Measurements from ENCODE around the gene CEMIP.
"Not testable (repeated sequence)": the region's sequence is repeated elsewhere in the genome, so short reads cannot be mapped to it uniquely, and the experiment has no call there.

Gene CEMIP

DNA sequence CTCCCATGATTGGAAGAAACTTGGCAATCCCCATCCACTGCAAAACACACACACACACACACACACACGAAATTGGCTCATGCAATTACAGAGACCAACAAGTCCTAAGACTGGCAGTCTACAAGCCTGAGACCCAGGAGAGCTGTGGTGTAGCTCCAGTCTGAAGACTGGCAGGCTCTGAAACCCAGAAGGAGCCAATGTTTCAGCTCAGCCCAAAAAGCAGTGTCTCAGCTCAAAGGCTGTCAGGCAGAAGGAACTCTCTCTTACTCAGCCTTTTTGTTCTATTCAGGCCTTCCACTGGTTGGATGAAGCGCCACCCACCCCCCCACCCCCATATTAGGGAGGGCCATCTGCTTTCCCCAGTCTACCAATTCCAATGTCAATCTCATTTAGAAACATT is 178.4 kb downstream of the CEMIP start:
- Histone ChIP-seq H3K4me1 (no peaks in the 10 kb centered on the region), H3K36me3 (peaks cover 2% of the 10 kb centered on the region; the same call in 1 of the 2 replicates), H3K27me3 (no peaks in the 10 kb centered on the region), H3K4me3 (ENCODE audit: low read depth, low read length) (no peak overlapping the region), H3K9me3 (no peaks in the 10 kb centered on the region)
- DNase-seq: no peak
- TF ChIP-seq, protein P1, sequence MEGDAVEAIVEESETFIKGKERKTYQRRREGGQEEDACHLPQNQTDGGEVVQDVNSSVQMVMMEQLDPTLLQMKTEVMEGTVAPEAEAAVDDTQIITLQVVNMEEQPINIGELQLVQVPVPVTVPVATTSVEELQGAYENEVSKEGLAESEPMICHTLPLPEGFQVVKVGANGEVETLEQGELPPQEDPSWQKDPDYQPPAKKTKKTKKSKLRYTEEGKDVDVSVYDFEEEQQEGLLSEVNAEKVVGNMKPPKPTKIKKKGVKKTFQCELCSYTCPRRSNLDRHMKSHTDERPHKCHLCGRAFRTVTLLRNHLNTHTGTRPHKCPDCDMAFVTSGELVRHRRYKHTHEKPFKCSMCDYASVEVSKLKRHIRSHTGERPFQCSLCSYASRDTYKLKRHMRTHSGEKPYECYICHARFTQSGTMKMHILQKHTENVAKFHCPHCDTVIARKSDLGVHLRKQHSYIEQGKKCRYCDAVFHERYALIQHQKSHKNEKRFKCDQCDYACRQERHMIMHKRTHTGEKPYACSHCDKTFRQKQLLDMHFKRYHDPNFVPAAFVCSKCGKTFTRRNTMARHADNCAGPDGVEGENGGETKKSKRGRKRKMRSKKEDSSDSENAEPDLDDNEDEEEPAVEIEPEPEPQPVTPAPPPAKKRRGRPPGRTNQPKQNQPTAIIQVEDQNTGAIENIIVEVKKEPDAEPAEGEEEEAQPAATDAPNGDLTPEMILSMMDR (IDR thresholded peaks at IDR 0.05; ENCODE audit: low read depth, low read length): no peak

DNA sequence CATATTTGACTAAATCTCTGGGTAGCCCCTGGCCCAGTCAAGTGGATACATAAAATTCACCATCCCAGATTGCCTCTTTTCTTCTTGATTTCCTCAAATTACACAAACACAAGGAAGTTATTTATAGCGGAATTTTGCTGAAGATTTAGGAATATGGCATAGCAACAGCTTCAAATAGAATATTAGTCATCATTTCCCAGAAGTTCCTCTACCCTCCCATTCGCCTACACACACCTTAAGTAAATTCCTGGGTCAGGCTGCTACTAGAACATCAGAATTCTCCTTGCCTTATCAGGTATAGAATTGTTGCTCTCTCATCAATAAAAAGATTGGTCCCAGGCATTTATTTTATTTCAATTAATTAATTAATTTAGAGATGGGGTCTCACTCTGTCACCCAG is 178.8 kb downstream of the CEMIP start:
- TF ChIP-seq, protein P1 (IDR thresholded peaks at IDR 0.05; ENCODE audit: low read depth, low read length): no peak
- Histone ChIP-seq H3K9me3 (no peaks in the 10 kb centered on the region), H3K4me1 (no peaks in the 10 kb centered on the region), H3K27me3 (no peaks in the 10 kb centered on the region), H3K36me3 (peaks cover 2% of the 10 kb centered on the region; the same call in 1 of the 2 replicates), H3K4me3 (ENCODE audit: low read depth, low read length) (no peak overlapping the region)
- no peak for DNase-seq

DNA sequence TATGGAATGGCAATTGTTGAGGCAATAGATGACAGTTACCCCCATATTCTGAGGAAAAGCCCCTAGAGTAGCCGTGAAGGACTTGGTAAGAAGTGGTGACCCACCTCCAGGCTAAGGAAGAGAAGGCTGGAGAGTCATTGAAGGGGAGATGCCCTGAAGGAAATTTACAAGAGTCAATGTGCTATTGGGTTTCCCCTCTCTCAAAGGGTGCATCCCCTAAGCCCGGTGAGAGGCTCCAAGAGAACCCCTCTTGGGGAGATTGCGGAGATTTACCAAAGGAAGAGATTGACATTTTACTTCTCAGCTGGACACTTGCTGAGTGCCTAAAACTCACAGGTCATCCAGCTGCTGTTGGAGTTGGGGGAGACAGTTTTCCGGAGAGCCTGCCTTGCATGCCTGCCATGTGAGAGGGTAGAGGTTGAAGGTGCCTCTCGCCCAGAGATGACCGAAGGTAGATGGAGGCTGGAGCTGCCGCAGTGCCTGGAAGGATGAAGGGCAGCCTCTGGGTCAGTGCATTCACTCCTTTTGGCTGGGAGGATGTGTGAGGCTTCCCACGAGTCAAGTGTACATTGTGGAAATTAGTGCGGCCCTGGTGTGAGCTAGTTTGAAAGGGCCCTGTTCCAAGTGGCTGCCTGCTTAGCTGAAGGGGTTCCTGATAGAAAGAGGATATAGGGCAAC is 179.8 kb downstream of the CEMIP start:
- TF ChIP-seq, protein P1 (IDR thresholded peaks at IDR 0.05; ENCODE audit: low read depth, low read length): no peak

DNA sequence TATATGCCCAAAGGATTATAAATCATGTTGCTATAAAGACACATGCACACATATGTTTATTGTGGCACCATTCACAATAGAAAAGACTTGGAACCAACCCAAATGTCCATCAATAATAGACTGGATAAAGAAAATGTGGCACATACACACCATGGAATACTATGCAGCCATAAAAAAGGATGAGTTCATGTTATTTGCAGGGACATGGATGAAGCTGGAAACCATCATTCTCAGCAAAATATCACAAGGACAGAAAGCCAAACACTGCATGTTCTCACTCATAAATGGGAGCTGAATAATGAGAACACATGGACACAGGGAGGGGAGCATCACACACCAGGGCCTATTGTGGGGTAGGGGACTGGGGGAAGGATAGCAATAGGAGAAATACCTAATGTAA is 186.3 kb downstream of the CEMIP start:
- H3K27me3 ChIP-seq; DNase-seq; H3K4me1 ChIP-seq; H3K4me3 ChIP-seq (ENCODE audit: low read depth, low read length); H3K36me3 ChIP-seq; H3K9me3 ChIP-seq: not testable (repeated sequence)

More for the DNA sequence above, 179.8 kb downstream of the CEMIP start:
- Histone ChIP-seq H3K9me3 (no peaks in the 10 kb centered on the region), H3K36me3 (peaks cover 2% of the 10 kb centered on the region; the same call in 1 of the 2 replicates), H3K27me3 (no peaks in the 10 kb centered on the region), H3K4me1 (no peaks in the 10 kb centered on the region), H3K4me3 (ENCODE audit: low read depth, low read length) (no peak overlapping the region)
- DNase-seq: no peak

DNA sequence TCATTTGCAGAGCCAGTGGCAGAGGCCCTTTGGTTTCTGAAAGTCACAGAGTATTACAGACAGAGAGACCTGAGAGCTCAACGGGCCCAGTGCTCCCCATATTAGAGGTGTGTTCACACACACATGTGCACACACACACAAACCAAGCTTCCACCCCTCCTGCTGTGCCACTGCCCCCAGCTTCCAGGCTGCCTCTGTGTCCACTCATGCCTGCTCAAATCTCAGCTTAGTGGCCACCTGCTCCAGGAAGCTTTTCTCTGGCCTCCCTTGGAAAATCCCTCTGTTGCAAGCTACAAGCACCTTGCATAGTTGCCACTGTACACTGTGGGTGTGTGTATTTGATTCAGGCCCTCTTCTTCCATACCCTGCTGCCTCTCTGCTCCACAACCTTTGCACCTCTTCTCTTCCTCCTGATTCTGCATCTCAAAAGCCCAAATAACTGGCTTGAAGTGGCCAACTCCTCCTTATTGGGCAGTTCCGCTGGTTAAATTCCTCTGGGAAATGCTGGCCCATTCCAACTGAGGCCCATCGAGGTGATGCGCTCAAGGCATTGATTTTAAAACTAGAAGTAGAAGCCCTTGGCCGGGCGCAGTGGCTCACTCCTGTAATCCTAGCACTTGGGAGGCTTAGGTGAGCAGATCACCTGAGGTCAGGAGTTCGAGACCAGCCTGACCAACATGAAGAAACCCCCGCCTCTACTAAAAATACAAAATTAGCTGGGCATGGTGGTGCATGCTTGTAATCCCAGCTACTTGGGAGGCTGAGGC is 187.4 kb downstream of the CEMIP start:
- Histone ChIP-seq H3K4me3 (ENCODE audit: low read depth, low read length) (no peak overlapping the region), H3K27me3 (no peaks in the 10 kb centered on the region), H3K36me3 (peaks cover 8% of the 10 kb centered on the region; the same call in 1 of the 2 replicates), H3K9me3 (no peaks in the 10 kb centered on the region), H3K4me1 (no peaks in the 10 kb centered on the region)
- DNase-seq: no peak
- TF ChIP-seq, protein P1 (IDR thresholded peaks at IDR 0.05; ENCODE audit: low read depth, low read length): no peak

DNA sequence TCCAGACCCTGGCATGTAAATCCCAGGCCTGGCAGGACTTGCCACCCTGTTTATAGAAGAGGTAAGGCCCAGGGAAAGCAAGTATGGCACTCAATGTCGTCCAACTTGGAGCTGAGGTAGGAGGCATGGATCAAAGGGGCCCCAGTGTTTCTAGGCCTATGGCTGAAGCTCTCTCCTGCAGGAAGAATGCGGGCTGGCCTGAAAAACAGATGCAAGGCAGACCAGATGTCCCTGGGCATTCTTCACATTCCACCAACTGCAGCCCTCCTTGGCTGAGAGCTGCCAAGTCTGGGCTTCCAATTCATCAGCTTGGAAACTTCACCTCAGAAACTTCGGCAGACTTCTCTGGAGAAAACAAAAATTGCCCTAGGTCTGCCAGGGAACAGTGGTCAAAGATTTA is 188.3 kb downstream of the CEMIP start:
- no peaks in the 10 kb centered on the region for H3K9me3 ChIP-seq
- TF ChIP-seq, protein P1 (IDR thresholded peaks at IDR 0.05; ENCODE audit: low read depth, low read length): no peak
- H3K36me3 ChIP-seq: peaks cover 8% of the 10 kb centered on the region; the same call in 1 of the 2 replicates
- no peaks in the 10 kb centered on the region for H3K4me1 ChIP-seq
- H3K27me3 ChIP-seq: no peaks in the 10 kb centered on the region
- no peak overlapping the region for H3K4me3 ChIP-seq (ENCODE audit: low read depth, low read length)
- DNase-seq: no peak
